ENCODE results near the gene SLC1A7.

- TF ChIP-seq, protein P1, sequence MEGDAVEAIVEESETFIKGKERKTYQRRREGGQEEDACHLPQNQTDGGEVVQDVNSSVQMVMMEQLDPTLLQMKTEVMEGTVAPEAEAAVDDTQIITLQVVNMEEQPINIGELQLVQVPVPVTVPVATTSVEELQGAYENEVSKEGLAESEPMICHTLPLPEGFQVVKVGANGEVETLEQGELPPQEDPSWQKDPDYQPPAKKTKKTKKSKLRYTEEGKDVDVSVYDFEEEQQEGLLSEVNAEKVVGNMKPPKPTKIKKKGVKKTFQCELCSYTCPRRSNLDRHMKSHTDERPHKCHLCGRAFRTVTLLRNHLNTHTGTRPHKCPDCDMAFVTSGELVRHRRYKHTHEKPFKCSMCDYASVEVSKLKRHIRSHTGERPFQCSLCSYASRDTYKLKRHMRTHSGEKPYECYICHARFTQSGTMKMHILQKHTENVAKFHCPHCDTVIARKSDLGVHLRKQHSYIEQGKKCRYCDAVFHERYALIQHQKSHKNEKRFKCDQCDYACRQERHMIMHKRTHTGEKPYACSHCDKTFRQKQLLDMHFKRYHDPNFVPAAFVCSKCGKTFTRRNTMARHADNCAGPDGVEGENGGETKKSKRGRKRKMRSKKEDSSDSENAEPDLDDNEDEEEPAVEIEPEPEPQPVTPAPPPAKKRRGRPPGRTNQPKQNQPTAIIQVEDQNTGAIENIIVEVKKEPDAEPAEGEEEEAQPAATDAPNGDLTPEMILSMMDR (IDR thresholded peaks at IDR 0.05; ENCODE audit: low read length), result no peak
- no peak for TF ChIP-seq EZH2 (IDR thresholded peaks at IDR 0.05; ENCODE audit: borderline replicate concordance, low read length)
Observed at GRCh38 chr1:53147174-53147573, 4.7 kb upstream of the SLC1A7 start.

Measured in OCI-LY1 (cell line).